ENCODE data around the gene JAZF1. TPM values are rescaled to one million over a fixed set of nuclear protein-coding genes. Genes with fewer than 3 reads are reported as not detected.

Gene JAZF1
- total and polyA plus RNA-seq, 3 experiments from 2014 or later = 3.2 to 5.1 (median 4.9) TPM

DNA sequence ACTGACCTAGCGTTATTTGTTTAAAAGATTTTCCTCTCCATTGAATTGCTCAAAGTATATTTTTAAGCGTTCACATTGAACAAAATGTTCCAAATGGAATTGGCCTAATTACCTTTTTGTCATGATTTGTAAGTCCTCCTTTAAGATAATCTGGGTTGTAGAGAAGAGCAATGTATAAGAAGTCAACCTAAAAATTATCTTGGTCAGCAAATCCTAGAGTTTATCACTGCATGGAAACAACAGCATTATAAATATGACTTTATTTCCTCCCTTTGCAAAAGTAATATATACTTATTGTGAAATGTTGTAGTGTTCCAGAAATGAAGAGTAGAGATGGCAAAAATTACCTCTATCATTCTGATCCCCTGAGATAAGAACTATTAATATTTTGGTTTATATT, 381.4 kb downstream of the JAZF1 start:
- no peaks in the 10 kb centered on the region for H3K9me3 ChIP-seq (ENCODE audit: low read length)
- Mint-ChIP-seq H3K4me3 (no peak overlapping the region), H3K4me1 (peaks cover 0 to 13% (median 11%) of the 10 kb centered on the region in 3 donors), H3K27ac (no peak overlapping the region), H3K27me3 (no peaks in the 10 kb centered on the region), H3K36me3 (peaks cover 0 to 72% (median 18%) of the 10 kb centered on the region in 3 donors), H3K9me3 (no peaks in the 10 kb centered on the region)
- no peak for DNase-seq
- no peaks in the 10 kb centered on the region for H3K4me1 ChIP-seq (ENCODE audit: insufficient read depth, low read length)
- no peaks in the 10 kb centered on the region for H3K27me3 ChIP-seq (ENCODE audit: insufficient read depth, low read length, poor library complexity, severe bottlenecking)
- CTCF ChIA-PET = interaction anchor here (0.7 kb wide), 1 partner anchor 14 kb away, joined by 3 read pairs; no protein-coding TSS in a partner anchor
- H3K36me3 ChIP-seq (ENCODE audit: insufficient read depth, low read length) = peaks cover 17% of the 10 kb centered on the region
- H3K27ac ChIP-seq (ENCODE audit: low read depth, low read length) = no peak overlapping the region
- no peak overlapping the region for H3K4me3 ChIP-seq (ENCODE audit: low read length)
- POLR2A ChIA-PET = no interaction called here

DNA sequence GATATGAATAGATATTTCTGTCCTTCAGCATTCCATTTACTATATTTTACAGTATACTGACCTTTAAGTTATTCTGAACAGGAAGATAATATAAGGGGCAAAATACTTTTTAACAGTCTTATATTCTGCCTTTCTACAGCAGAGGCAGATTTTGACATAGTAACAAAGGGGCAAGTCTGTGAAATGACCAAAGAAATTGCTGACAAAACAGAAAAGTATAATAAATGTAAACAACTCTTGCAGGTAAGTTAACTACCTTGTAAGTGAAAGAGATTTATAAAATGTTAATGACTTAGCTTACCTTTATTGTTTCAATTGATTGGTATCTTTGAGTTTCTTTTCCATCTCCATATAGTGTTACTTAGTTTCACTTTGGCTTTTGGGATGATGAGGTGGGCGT, 384.6 kb downstream of the JAZF1 start:
- Histone ChIP-seq H3K27ac (ENCODE audit: low read depth, low read length) (no peak overlapping the region), H3K4me3 (ENCODE audit: low read length) (no peak overlapping the region), H3K4me1 (ENCODE audit: insufficient read depth, low read length) (no peaks in the 10 kb centered on the region), H3K27me3 (ENCODE audit: insufficient read depth, low read length, poor library complexity, severe bottlenecking) (no peaks in the 10 kb centered on the region), H3K9me3 (ENCODE audit: low read length) (no peaks in the 10 kb centered on the region), H3K36me3 (ENCODE audit: insufficient read depth, low read length) (peaks cover 26% of the 10 kb centered on the region)
- Mint-ChIP-seq H3K27ac (peak overlapping the region in 1 of 8 donors; percentile 5), H3K4me1 (peaks cover 0 to 5% (median 2%) of the 10 kb centered on the region in 3 donors), H3K27me3 (no peaks in the 10 kb centered on the region), H3K36me3 (peaks cover 0 to 79% (median 23%) of the 10 kb centered on the region in 3 donors), H3K9me3 (no peaks in the 10 kb centered on the region), H3K4me3 (no peak overlapping the region)
- ChIA-PET CTCF (interaction anchor here (1.2 kb wide), 1 partner anchor 11 kb away, joined by 3 read pairs; no protein-coding TSS in a partner anchor), POLR2A (no interaction called here)
- DNase-seq = no peak

DNA sequence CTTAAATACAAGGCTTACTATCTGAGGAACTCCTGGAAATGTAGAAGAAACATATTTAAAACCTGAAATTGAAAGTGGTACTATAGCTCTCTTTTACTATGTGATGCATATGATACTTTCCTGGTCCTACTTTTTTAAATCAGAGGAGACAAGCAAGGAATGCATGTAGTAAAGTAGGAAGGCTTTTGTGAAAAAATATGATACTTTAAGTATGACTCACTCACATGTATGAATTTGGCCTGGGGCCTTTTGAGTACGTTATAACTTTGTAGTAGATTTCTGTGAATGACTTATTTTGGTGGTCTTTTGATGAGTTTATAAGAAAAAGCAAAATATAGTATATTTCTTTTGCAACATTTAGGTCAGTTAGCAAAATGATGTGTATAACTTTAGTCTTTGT, 386.8 kb downstream of the JAZF1 start:
- Mint-ChIP-seq H3K4me3 (no peak overlapping the region), H3K9me3 (no peaks in the 10 kb centered on the region), H3K27ac (peak overlapping the region in 1 of 8 donors; percentile 66), H3K36me3 (peaks cover 0 to 79% (median 21%) of the 10 kb centered on the region in 3 donors), H3K4me1 (peaks cover 0 to 6% (median 3%) of the 10 kb centered on the region in 3 donors), H3K27me3 (no peaks in the 10 kb centered on the region)
- no peaks in the 10 kb centered on the region for H3K27me3 ChIP-seq (ENCODE audit: insufficient read depth, low read length, poor library complexity, severe bottlenecking)
- no peak overlapping the region for H3K27ac ChIP-seq (ENCODE audit: low read depth, low read length)
- H3K4me3 ChIP-seq (ENCODE audit: low read length) = no peak overlapping the region
- no peaks in the 10 kb centered on the region for H3K9me3 ChIP-seq (ENCODE audit: low read length)
- H3K36me3 ChIP-seq (ENCODE audit: insufficient read depth, low read length) = peaks cover 26% of the 10 kb centered on the region
- H3K4me1 ChIP-seq (ENCODE audit: insufficient read depth, low read length) = no peaks in the 10 kb centered on the region
- POLR2A ChIA-PET = no interaction called here
- CTCF ChIA-PET = no interaction called here
- DNase-seq = no peak

DNA sequence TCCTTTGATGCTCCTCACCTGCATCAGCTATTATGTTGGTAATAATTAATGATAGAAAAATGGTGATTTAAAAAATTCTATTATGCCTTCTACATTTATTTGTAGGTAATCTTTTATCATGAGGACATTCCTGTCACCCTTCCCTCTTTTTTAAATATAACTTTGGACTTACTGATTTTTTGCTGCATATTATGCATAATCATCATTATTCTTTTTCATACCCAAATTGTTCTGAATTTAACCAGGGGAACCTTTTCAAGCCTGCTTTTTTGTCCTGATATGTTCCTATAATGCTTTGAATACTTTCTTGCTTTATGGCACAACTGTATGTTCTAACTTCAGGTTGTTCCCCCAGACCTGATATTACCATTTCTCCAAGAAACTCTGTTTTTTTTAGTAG, 392.2 kb downstream of the JAZF1 start:
- DNase-seq = no peak
- peaks cover 17% of the 10 kb centered on the region for H3K36me3 ChIP-seq (ENCODE audit: insufficient read depth, low read length)
- Mint-ChIP-seq H3K27ac (no peak overlapping the region), H3K9me3 (no peaks in the 10 kb centered on the region), H3K27me3 (no peaks in the 10 kb centered on the region), H3K4me3 (no peak overlapping the region), H3K36me3 (peaks cover 13 to 78% (median 16%) of the 10 kb centered on the region in 3 donors), H3K4me1 (peaks cover 8 to 19% (median 10%) of the 10 kb centered on the region in 3 donors)
- no peaks in the 10 kb centered on the region for H3K27me3 ChIP-seq (ENCODE audit: insufficient read depth, low read length, poor library complexity, severe bottlenecking)
- no peaks in the 10 kb centered on the region for H3K4me1 ChIP-seq (ENCODE audit: insufficient read depth, low read length)
- ChIA-PET POLR2A (no interaction called here), CTCF (interaction anchor here (1.1 kb wide), 1 partner anchor 125 kb away, joined by 3 read pairs; the partner anchor contains the start of gene HIBADH)
- no peak overlapping the region for H3K27ac ChIP-seq (ENCODE audit: low read depth, low read length)
- no peak overlapping the region for H3K4me3 ChIP-seq (ENCODE audit: low read length)
- no peaks in the 10 kb centered on the region for H3K9me3 ChIP-seq (ENCODE audit: low read length)

DNA sequence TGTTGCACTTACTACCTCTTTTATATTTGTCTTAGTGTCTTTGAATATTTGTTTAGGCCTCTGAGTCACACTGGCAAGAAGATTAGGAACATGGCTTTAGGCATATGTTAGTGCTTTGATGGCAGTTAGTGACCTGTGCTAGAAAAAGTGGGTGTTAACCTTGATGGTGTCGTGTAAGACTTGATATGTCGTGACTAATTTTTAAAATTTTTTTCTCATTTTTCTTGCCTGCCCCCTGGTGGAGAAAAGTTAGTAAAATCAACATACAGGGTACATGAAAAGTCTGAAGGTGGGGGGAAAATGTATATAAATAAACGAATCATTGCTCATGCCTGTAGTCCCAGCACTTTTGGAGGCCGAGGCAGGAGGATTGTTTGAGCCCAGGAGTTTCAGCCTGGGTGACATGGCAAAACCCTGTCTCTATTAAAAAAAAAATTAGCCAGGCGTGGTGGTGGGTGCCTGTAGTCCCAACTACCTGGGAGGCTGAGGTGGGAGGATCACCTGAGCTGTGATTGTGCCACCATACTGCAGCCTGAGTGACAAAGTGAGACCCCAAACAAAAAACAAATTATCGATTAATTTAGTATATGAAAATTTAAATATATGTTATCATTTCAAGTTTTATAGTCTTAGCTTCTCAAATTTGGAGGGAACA, 396.1 kb downstream of the JAZF1 start:
- Histone ChIP-seq H3K27ac (ENCODE audit: low read depth, low read length) (no peak overlapping the region), H3K9me3 (ENCODE audit: low read length) (no peaks in the 10 kb centered on the region), H3K27me3 (ENCODE audit: insufficient read depth, low read length, poor library complexity, severe bottlenecking) (no peaks in the 10 kb centered on the region), H3K4me1 (ENCODE audit: insufficient read depth, low read length) (no peaks in the 10 kb centered on the region), H3K36me3 (ENCODE audit: insufficient read depth, low read length) (peaks cover 5% of the 10 kb centered on the region), H3K4me3 (ENCODE audit: low read length) (no peak overlapping the region)
- Mint-ChIP-seq H3K36me3 (peaks cover 10 to 55% (median 13%) of the 10 kb centered on the region in 3 donors), H3K4me3 (no peak overlapping the region), H3K27me3 (no peaks in the 10 kb centered on the region), H3K4me1 (peaks cover 18 to 43% (median 34%) of the 10 kb centered on the region in 3 donors), H3K27ac (peak overlapping the region in 5 of 8 donors; percentile 0 to 79 (median 52)), H3K9me3 (no peaks in the 10 kb centered on the region)
- CTCF ChIA-PET = interaction anchor here (0.9 to 1.6 kb wide), 3 partner anchors 11 to 235 kb away, joined by 3 to 5 read pairs (median 4); no protein-coding TSS in a partner anchor
- peak in 3 of 5 donors; percentile 1 to 50 (median 29) for DNase-seq
- POLR2A ChIA-PET = no interaction called here

DNA sequence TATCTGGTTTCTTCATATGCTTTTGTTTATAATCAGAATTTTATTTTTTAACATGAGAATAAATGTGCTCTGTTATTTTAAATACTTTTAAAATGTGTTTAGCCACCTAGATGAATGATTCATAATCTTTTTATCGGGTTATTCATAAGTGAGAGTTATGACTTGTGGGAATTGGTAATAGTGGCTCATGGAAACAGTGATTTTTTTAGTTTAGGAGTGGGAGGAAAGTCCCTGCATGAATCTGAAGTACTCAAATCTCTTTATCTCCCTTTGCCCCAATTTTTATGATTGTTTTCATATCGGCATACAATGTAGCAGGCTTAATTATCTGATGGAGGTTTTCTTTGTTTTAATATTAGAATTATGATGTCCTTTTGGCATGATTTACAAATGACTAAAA, 397.7 kb downstream of the JAZF1 start:
- Mint-ChIP-seq H3K9me3 (no peaks in the 10 kb centered on the region), H3K4me3 (no peak overlapping the region), H3K36me3 (peaks cover 12 to 51% (median 13%) of the 10 kb centered on the region in 3 donors), H3K27ac (no peak overlapping the region), H3K27me3 (no peaks in the 10 kb centered on the region), H3K4me1 (peaks cover 23 to 50% (median 42%) of the 10 kb centered on the region in 3 donors)
- Histone ChIP-seq H3K9me3 (ENCODE audit: low read length) (no peaks in the 10 kb centered on the region), H3K27ac (ENCODE audit: low read depth, low read length) (no peak overlapping the region), H3K4me1 (ENCODE audit: insufficient read depth, low read length) (no peaks in the 10 kb centered on the region), H3K27me3 (ENCODE audit: insufficient read depth, low read length, poor library complexity, severe bottlenecking) (no peaks in the 10 kb centered on the region), H3K4me3 (ENCODE audit: low read length) (no peak overlapping the region), H3K36me3 (ENCODE audit: insufficient read depth, low read length) (peaks cover 5% of the 10 kb centered on the region)
- CTCF ChIA-PET = no interaction called here
- no peak for DNase-seq
- POLR2A ChIA-PET = interaction anchor here (1.2 kb wide), 1 partner anchor 10 kb away, joined by 3 read pairs; no protein-coding TSS in a partner anchor

DNA sequence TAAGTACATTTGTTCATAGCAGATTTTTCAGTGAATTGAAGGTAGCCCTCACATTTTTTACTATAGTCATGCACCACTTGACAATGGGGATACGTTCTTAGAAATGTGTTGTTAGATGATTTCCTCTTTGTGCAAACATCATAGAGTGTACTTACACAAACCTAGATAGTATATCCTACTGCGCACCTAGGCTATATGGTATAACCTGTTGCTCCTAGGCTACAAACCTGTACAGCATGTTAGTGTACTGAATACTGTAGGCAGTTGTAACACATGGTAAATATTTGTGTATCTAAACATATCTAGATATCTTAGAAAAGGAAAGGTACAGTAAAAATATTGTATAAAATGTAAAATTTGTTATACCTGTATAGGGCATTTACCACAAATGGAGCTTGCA, 399.4 kb downstream of the JAZF1 start:
- Mint-ChIP-seq H3K27ac (no peak overlapping the region), H3K27me3 (no peaks in the 10 kb centered on the region), H3K4me3 (no peak overlapping the region), H3K9me3 (no peaks in the 10 kb centered on the region), H3K4me1 (peaks cover 36 to 61% (median 59%) of the 10 kb centered on the region in 3 donors), H3K36me3 (peaks cover 0 to 44% (median 7%) of the 10 kb centered on the region in 3 donors)
- Histone ChIP-seq H3K4me3 (ENCODE audit: low read length) (no peak overlapping the region), H3K27me3 (ENCODE audit: insufficient read depth, low read length, poor library complexity, severe bottlenecking) (no peaks in the 10 kb centered on the region), H3K36me3 (ENCODE audit: insufficient read depth, low read length) (peaks cover 5% of the 10 kb centered on the region), H3K9me3 (ENCODE audit: low read length) (no peaks in the 10 kb centered on the region), H3K27ac (ENCODE audit: low read depth, low read length) (no peak overlapping the region), H3K4me1 (ENCODE audit: insufficient read depth, low read length) (no peaks in the 10 kb centered on the region)
- DNase-seq = no peak
- ChIA-PET CTCF (no interaction called here), POLR2A (no interaction called here)
